Nephron progenitor cell (in vitro differentiated cells): ENCODE data around the gene PITPNB.

Experiments used
- DNase-seq: peaks from one replicate; pipeline ENCODE4 v3.0.0; 2021
- H3K27ac Mint-ChIP-seq: 2 replicates; pipeline ENCODE4 v1.8.0; 2021; ENCODE audit warnings: mild to moderate bottlenecking, moderate library complexity, mixed read lengths
- H3K27me3 Mint-ChIP-seq: 2 replicates; pipeline ENCODE4 v1.8.0; 2021; ENCODE audit warnings: mild to moderate bottlenecking, low read depth, mixed read lengths; ENCODE audit not compliant: poor library complexity
- H3K36me3 Mint-ChIP-seq: 2 replicates; pipeline ENCODE4 v1.8.0; 2021; ENCODE audit warnings: low read depth, mixed read lengths
- H3K4me1 Mint-ChIP-seq: 2 replicates; pipeline ENCODE4 v1.8.0; 2021; ENCODE audit warnings: mixed read lengths
- H3K4me3 Mint-ChIP-seq: 2 replicates; pipeline ENCODE4 v1.8.0; 2021; ENCODE audit warnings: mild to moderate bottlenecking, moderate library complexity, mixed read lengths
- H3K9me3 Mint-ChIP-seq: 2 replicates; pipeline ENCODE4 v1.8.0; 2021; ENCODE audit warnings: mild to moderate bottlenecking, moderate library complexity, mixed read lengths
- CTCF ChIP-seq: fragments of 200-600 bp; sonication (generic); IDR thresholded peaks from 2 replicates; pipeline ENCODE4 v1.5.0; 2021; ENCODE audit warnings: antibody characterized with exemption

PITPNB gene

GRCh38 chr22:27857443-27857842, 61.6 kb downstream of the PITPNB start:
- Mint-ChIP-seq H3K27me3 (no peaks in the 10 kb centered on the region), H3K9me3 (no peaks in the 10 kb centered on the region), H3K4me1 (peaks cover 3% of the 10 kb centered on the region), H3K27ac (no peak overlapping the region), H3K4me3 (no peak overlapping the region), H3K36me3 (peaks cover 78% of the 10 kb centered on the region)
- no peak for TF ChIP-seq CTCF
- DNase-seq, result no peak

GRCh38 chr22:27856386-27856785, 62.7 kb downstream of the PITPNB start:
- no peak overlapping the region for H3K4me3 Mint-ChIP-seq
- TF ChIP-seq CTCF, result no peak
- H3K36me3 Mint-ChIP-seq, result peaks cover 80% of the 10 kb centered on the region

GRCh38 chr22:27853424-27853823, 65.6 kb downstream of the PITPNB start:
- H3K27ac Mint-ChIP-seq, result no peak overlapping the region
- H3K36me3 Mint-ChIP-seq, result peaks cover 73% of the 10 kb centered on the region
- no peaks in the 10 kb centered on the region for H3K9me3 Mint-ChIP-seq
- no peak for DNase-seq
- TF ChIP-seq CTCF, result no peak
- H3K4me1 Mint-ChIP-seq, result peaks cover 38% of the 10 kb centered on the region
- H3K27me3 Mint-ChIP-seq, result no peaks in the 10 kb centered on the region
- no peak overlapping the region for H3K4me3 Mint-ChIP-seq

More at GRCh38 chr22:27856386-27856785, 62.7 kb downstream of the PITPNB start:
- no peak overlapping the region for H3K27ac Mint-ChIP-seq
- no peaks in the 10 kb centered on the region for H3K27me3 Mint-ChIP-seq
- no peak for DNase-seq
- H3K9me3 Mint-ChIP-seq, result no peaks in the 10 kb centered on the region
- peaks cover 12% of the 10 kb centered on the region for H3K4me1 Mint-ChIP-seq

- no peak overlapping the region for H3K4me3 Mint-ChIP-seq
- H3K27me3 Mint-ChIP-seq, result no peaks in the 10 kb centered on the region
- no peak for TF ChIP-seq CTCF
- H3K4me1 Mint-ChIP-seq, result peaks cover 51% of the 10 kb centered on the region
- peaks cover 70% of the 10 kb centered on the region for H3K36me3 Mint-ChIP-seq
- peak overlapping the region; percentile 75 for H3K27ac Mint-ChIP-seq
- no peak for DNase-seq
- H3K9me3 Mint-ChIP-seq, result no peaks in the 10 kb centered on the region
Measured at GRCh38 chr22:27851974-27852746, 66.9 kb downstream of the PITPNB start.

- no peak overlapping the region for H3K4me3 Mint-ChIP-seq
- no peak for TF ChIP-seq CTCF
- peak overlapping the region; percentile 6 for H3K27ac Mint-ChIP-seq
- no peak for DNase-seq
- no peaks in the 10 kb centered on the region for H3K27me3 Mint-ChIP-seq
- H3K9me3 Mint-ChIP-seq, result no peaks in the 10 kb centered on the region
- H3K36me3 Mint-ChIP-seq, result peaks cover 55% of the 10 kb centered on the region
- peaks cover 72% of the 10 kb centered on the region for H3K4me1 Mint-ChIP-seq
Measured at GRCh38 chr22:27850000-27850521, 69.0 kb downstream of the PITPNB start.

- TF ChIP-seq CTCF, result no peak
- Mint-ChIP-seq H3K9me3 (no peaks in the 10 kb centered on the region), H3K27me3 (no peaks in the 10 kb centered on the region), H3K36me3 (peaks cover 37% of the 10 kb centered on the region), H3K27ac (peak overlapping the region; percentile 18), H3K4me3 (no peak overlapping the region), H3K4me1 (peaks cover 92% of the 10 kb centered on the region)
- no peak for DNase-seq
Measured at GRCh38 chr22:27848005-27848404, 71.1 kb downstream of the PITPNB start.
